HG03354 (cell line): Measurements from ENCODE around the gene FAM83F.

ENCODE experiments used
- ATAC-seq: cut with Tn5 transposase; IDR thresholded peaks from one replicate; pipeline ENCODE4 v1.9.1; 2021; ENCODE audit warnings: mild to moderate bottlenecking; ENCODE audit not compliant: unreplicated experiment, poor library complexity, severe bottlenecking

FAM83F gene

GRCh38 chr22:40046126-40046525 lies 51.4 kb downstream of the FAM83F start:
- no peak for ATAC-seq

- ATAC-seq, result peak; percentile 85
Measured at GRCh38 chr22:40050258-40050657, 55.5 kb downstream of the FAM83F start.

- no peak for ATAC-seq
Measured at GRCh38 chr22:40051322-40051721, 56.6 kb downstream of the FAM83F start.

- no peak for ATAC-seq
Measured at GRCh38 chr22:40053460-40053859, 58.7 kb downstream of the FAM83F start.

GRCh38 chr22:40054486-40054885 lies 59.7 kb downstream of the FAM83F start:
- no peak for ATAC-seq

GRCh38 chr22:40055143-40055883 lies 60.6 kb downstream of the FAM83F start:
- ATAC-seq, result peak; percentile 85

GRCh38 chr22:40056154-40056553 lies 61.4 kb downstream of the FAM83F start:
- ATAC-seq, result no peak

- no peak for ATAC-seq
Measured at GRCh38 chr22:40056559-40056958, 61.8 kb downstream of the FAM83F start.

- ATAC-seq, result no peak
Measured at GRCh38 chr22:40057652-40058051, 62.9 kb downstream of the FAM83F start.

- ATAC-seq, result no peak
Measured at GRCh38 chr22:40058265-40058664, 63.5 kb downstream of the FAM83F start.

- no peak for ATAC-seq
Measured at GRCh38 chr22:40065981-40066380, 71.2 kb downstream of the FAM83F start.

GRCh38 chr22:40067639-40068038 lies 72.9 kb downstream of the FAM83F start:
- no peak for ATAC-seq

GRCh38 chr22:40070701-40071100 lies 75.9 kb downstream of the FAM83F start:
- ATAC-seq, result no peak

GRCh38 chr22:40071720-40072119 lies 77.0 kb downstream of the FAM83F start:
- ATAC-seq, result no peak

GRCh38 chr22:40076702-40077645 lies 82.2 kb downstream of the FAM83F start:
- ATAC-seq, result no peak

- ATAC-seq, result no peak
Measured at GRCh38 chr22:40077646-40078016, 82.9 kb downstream of the FAM83F start.

- ATAC-seq, result no peak
Measured at GRCh38 chr22:40081662-40082061, 86.9 kb downstream of the FAM83F start.

GRCh38 chr22:40082184-40082583 lies 87.4 kb downstream of the FAM83F start:
- ATAC-seq, result no peak

GRCh38 chr22:40083794-40084193 lies 89.0 kb downstream of the FAM83F start:
- ATAC-seq, result no peak

GRCh38 chr22:40084246-40084645 lies 89.5 kb downstream of the FAM83F start:
- ATAC-seq, result no peak

- no peak for ATAC-seq
Measured at GRCh38 chr22:40088818-40089217, 94.1 kb downstream of the FAM83F start.
